Left kidney (tissue), 2 donors: ENCODE measurements around the gene BRD2. TPM values are rescaled to one million over a fixed set of nuclear protein-coding genes. Genes with fewer than 3 reads are reported as not detected.
A peak's percentile ranks its signal among the peaks of the same experiment; 100 is the strongest.

ENCODE experiments used
- DNase-seq: peaks from one replicate; pipeline ENCODE4 v3.0.0-alpha.2; 2013
- polyA plus RNA-seq: library from polyadenylated mRNA; unstranded; fragments of 120-200 nt; gene quantifications from one replicate; pipeline ENCODE4 v1.2.1, GENCODE V29; 2013; ENCODE audit not compliant: insufficient read length

Gene BRD2
- polyA plus RNA-seq, 1 donor = 357 TPM

- DNase-seq = no peak
These were observed 22.4 kb upstream of the BRD2 start for GRCh38 chr6:32945953-32946352.

GRCh38 chr6:32946893-32947292, 21.5 kb upstream of the BRD2 start:
- no peak for DNase-seq

GRCh38 chr6:32947552-32948465, 20.6 kb upstream of the BRD2 start:
- peak; percentile 75 for DNase-seq

- no peak for DNase-seq
These were observed 19.3 kb upstream of the BRD2 start for GRCh38 chr6:32949113-32949512.

- no peak for DNase-seq
These were observed 18.4 kb upstream of the BRD2 start for GRCh38 chr6:32950010-32950409.

GRCh38 chr6:32950449-32950848, 17.9 kb upstream of the BRD2 start:
- no peak for DNase-seq

GRCh38 chr6:32952817-32953739, 15.3 kb upstream of the BRD2 start, which contains the start of gene HLA-DMA:
Gene HLA-DMA, minus strand, starts transcription at chr6:32953097. Its CDS starts 61 bp downstream, at chr6:32953036.
- peak; percentile 70 for DNase-seq

GRCh38 chr6:32953775-32954174, 14.6 kb upstream of the BRD2 start:
- no peak for DNase-seq

- no peak for DNase-seq
These were observed 14.1 kb upstream of the BRD2 start for GRCh38 chr6:32954267-32954666.

- DNase-seq = peak; percentile 56
These were observed 13.2 kb upstream of the BRD2 start for GRCh38 chr6:32954986-32955802.

GRCh38 chr6:32956176-32956575, 12.2 kb upstream of the BRD2 start:
- DNase-seq = no peak

GRCh38 chr6:32960563-32960962, 7.8 kb upstream of the BRD2 start:
- DNase-seq = no peak

GRCh38 chr6:32962213-32962826, 6.1 kb upstream of the BRD2 start:
- no peak for DNase-seq

- no peak for DNase-seq
These were observed 4.5 kb upstream of the BRD2 start for GRCh38 chr6:32963866-32964265.

GRCh38 chr6:32964776-32965175, 3.6 kb upstream of the BRD2 start:
- DNase-seq = no peak

GRCh38 chr6:32967151-32968091, 973 bp upstream of the BRD2 start:
- peak; percentile 58 for DNase-seq

- peak; percentile 83 for DNase-seq
These were observed 682 bp downstream of the BRD2 start for GRCh38 chr6:32968867-32969684.

GRCh38 chr6:32969685-32970412, 1.5 kb downstream of the BRD2 start:
- DNase-seq = peak; percentile 94
